GM23338 (cell line): ENCODE measurements around the gene CACNB2.

Experiments
- EZH2 ChIP-seq: fragments of 200-600 bp; sonication (generic); IDR thresholded peaks from one replicate; pipeline ENCODE4 v1.8.0; 2017; ENCODE audit warnings: antibody characterized with exemption, mild to moderate bottlenecking, low read depth; ENCODE audit not compliant: unreplicated experiment
- JUNB ChIP-seq: IDR thresholded peaks from one replicate; pipeline ENCODE4 v1.6.1; 2016; ENCODE audit warnings: antibody characterized with exemption; ENCODE audit not compliant: unreplicated experiment
- TF ChIP-seq, protein P1 (sequence below), 2 experiments: fragments of 200-600 bp in 1 of 2; sonication (generic) in 1 of 2; conservative IDR thresholded peaks; 2 replicates each; pipeline versions ENCODE4 v1.5.1 to v1.6.1; 2016 to 2017; ENCODE audit warnings: antibody characterized with exemption in 2 of 2, low read depth in 2 of 2, mild to moderate bottlenecking in 2 of 2, moderate library complexity in 1 of 2
- TF ChIP-seq, protein P2 (sequence below): IDR thresholded peaks from one replicate; pipeline ENCODE4 v1.6.1; 2018; ENCODE audit warnings: antibody characterized with exemption; ENCODE audit not compliant: unreplicated experiment

DNA sequence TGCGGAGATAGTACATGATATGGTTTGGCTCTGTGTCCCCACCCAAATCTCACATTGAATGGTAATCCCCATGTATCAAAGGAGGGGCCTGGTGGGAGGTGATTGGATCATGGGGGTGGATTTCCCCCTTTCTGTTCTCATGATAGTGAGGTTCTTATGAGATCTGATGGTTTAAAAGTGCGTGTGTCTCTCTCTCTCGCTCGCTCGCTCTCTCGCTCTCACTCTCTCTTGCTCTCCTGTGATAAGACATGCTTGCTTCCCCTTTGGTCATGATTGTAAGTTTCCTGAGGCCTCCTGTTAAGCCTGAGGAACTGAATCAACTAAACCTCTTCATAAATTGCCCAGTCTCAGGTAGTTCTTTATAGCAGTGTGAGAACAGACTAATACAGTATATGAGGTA is 339.3 kb downstream of the CACNB2 start:
- no peak for TF ChIP-seq JUNB
- TF ChIP-seq, protein P1, sequence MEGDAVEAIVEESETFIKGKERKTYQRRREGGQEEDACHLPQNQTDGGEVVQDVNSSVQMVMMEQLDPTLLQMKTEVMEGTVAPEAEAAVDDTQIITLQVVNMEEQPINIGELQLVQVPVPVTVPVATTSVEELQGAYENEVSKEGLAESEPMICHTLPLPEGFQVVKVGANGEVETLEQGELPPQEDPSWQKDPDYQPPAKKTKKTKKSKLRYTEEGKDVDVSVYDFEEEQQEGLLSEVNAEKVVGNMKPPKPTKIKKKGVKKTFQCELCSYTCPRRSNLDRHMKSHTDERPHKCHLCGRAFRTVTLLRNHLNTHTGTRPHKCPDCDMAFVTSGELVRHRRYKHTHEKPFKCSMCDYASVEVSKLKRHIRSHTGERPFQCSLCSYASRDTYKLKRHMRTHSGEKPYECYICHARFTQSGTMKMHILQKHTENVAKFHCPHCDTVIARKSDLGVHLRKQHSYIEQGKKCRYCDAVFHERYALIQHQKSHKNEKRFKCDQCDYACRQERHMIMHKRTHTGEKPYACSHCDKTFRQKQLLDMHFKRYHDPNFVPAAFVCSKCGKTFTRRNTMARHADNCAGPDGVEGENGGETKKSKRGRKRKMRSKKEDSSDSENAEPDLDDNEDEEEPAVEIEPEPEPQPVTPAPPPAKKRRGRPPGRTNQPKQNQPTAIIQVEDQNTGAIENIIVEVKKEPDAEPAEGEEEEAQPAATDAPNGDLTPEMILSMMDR (conservative IDR thresholded peaks at IDR 0.05; ENCODE audit: low read depth in 2 of 2) = no peak
- no peak for TF ChIP-seq EZH2
- TF ChIP-seq, protein P2, sequence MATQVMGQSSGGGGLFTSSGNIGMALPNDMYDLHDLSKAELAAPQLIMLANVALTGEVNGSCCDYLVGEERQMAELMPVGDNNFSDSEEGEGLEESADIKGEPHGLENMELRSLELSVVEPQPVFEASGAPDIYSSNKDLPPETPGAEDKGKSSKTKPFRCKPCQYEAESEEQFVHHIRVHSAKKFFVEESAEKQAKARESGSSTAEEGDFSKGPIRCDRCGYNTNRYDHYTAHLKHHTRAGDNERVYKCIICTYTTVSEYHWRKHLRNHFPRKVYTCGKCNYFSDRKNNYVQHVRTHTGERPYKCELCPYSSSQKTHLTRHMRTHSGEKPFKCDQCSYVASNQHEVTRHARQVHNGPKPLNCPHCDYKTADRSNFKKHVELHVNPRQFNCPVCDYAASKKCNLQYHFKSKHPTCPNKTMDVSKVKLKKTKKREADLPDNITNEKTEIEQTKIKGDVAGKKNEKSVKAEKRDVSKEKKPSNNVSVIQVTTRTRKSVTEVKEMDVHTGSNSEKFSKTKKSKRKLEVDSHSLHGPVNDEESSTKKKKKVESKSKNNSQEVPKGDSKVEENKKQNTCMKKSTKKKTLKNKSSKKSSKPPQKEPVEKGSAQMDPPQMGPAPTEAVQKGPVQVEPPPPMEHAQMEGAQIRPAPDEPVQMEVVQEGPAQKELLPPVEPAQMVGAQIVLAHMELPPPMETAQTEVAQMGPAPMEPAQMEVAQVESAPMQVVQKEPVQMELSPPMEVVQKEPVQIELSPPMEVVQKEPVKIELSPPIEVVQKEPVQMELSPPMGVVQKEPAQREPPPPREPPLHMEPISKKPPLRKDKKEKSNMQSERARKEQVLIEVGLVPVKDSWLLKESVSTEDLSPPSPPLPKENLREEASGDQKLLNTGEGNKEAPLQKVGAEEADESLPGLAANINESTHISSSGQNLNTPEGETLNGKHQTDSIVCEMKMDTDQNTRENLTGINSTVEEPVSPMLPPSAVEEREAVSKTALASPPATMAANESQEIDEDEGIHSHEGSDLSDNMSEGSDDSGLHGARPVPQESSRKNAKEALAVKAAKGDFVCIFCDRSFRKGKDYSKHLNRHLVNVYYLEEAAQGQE = no peak
